Measurements from ENCODE around the gene RNF141. TPM values are rescaled to one million over a fixed set of nuclear protein-coding genes. Genes with fewer than 3 reads are reported as not detected.

The RNF141 gene
- total RNA-seq, 1 donor: 34.9 TPM

DNA sequence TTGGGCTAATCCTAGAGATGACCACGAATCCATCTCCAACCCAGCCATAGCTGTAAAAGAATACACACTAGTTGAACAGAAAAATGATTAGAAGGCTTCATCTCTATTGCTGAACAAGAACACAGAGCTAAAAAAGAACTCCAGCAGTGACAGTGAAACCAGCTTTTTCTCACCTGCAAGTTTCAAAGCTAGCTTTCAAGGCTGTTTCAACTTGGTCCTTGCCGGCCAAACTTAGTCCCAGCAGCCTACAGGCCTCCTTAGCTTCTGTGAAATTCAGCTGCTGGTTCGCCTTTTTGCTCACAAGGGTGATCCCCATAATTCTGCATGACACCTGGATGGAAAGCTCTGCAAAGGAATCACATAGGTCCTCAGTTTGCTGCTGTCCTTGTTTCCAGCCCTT is 23.0 kb upstream of the RNF141 start:
- H3K4me3 ChIP-seq (ENCODE audit: low read depth, low read length): no peak overlapping the region
- TF ChIP-seq, protein P1, sequence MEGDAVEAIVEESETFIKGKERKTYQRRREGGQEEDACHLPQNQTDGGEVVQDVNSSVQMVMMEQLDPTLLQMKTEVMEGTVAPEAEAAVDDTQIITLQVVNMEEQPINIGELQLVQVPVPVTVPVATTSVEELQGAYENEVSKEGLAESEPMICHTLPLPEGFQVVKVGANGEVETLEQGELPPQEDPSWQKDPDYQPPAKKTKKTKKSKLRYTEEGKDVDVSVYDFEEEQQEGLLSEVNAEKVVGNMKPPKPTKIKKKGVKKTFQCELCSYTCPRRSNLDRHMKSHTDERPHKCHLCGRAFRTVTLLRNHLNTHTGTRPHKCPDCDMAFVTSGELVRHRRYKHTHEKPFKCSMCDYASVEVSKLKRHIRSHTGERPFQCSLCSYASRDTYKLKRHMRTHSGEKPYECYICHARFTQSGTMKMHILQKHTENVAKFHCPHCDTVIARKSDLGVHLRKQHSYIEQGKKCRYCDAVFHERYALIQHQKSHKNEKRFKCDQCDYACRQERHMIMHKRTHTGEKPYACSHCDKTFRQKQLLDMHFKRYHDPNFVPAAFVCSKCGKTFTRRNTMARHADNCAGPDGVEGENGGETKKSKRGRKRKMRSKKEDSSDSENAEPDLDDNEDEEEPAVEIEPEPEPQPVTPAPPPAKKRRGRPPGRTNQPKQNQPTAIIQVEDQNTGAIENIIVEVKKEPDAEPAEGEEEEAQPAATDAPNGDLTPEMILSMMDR (IDR thresholded peaks at IDR 0.05; ENCODE audit: insufficient read depth, low read length): no peak

DNA sequence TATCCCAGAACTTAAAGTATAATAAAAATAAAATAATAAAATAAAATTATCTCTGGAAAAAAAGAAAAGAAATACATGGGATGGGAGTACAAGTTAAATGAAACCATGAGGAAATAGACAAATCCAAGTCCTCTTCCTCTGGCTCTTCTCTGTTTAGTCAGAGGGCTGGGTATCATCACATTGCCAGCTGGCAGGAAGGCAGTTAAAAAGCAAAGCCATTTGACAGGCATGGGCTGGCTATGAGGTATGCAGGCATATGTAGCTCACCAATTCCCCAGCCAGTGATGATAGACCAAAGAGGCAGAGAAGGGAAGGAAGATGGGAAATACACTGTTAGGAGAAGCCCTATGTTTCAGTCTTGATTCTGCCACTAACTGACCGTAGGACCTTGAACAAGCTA is 21.0 kb upstream of the RNF141 start:
- TF ChIP-seq, protein P1 (IDR thresholded peaks at IDR 0.05; ENCODE audit: insufficient read depth, low read length): no peak
- peak; percentile 36 for DNase-seq (ENCODE audit: low read depth)
- no peak overlapping the region for H3K4me3 ChIP-seq (ENCODE audit: low read depth, low read length)

More for the DNA sequence above, 23.0 kb upstream of the RNF141 start:
- no peak for DNase-seq (ENCODE audit: low read depth)

DNA sequence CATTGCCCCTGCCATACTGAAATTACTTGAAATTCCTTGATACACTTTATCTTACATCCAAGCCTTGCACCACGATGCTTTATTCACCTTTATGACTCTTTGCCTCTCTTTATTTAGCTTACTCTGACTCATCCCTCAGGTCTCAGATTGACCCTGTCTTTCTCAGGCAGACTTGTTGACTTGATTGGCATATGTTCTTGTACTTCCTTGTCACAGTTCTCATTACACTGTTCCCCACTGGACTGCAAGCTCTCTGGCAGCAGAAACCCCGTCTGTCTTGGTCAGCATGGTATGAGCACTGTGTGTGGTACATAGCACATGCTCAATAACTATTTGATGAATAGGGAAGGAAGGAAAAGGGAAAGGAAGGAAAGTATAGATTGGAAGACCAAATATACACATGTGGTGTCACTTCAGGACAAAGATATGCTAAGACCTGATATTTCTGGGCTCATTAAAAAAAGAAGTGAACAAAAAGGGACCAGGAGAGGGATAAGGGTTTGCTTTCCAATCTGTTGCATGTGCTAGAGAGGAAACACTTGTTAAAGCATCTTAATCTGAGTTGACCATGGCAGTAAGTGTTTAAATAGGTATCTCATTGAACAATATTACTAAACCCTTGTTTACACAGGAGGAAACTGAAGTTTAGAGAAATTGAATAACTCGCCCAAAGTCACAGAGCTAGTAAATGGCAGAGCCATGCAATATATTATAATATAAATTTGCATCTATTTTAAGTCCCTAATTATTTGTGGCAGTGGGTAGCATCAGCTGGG is 20.2 kb upstream of the RNF141 start:
- TF ChIP-seq, protein P1 (IDR thresholded peaks at IDR 0.05; ENCODE audit: insufficient read depth, low read length): no peak
- H3K4me3 ChIP-seq (ENCODE audit: low read depth, low read length): no peak overlapping the region
- no peak for DNase-seq (ENCODE audit: low read depth)

DNA sequence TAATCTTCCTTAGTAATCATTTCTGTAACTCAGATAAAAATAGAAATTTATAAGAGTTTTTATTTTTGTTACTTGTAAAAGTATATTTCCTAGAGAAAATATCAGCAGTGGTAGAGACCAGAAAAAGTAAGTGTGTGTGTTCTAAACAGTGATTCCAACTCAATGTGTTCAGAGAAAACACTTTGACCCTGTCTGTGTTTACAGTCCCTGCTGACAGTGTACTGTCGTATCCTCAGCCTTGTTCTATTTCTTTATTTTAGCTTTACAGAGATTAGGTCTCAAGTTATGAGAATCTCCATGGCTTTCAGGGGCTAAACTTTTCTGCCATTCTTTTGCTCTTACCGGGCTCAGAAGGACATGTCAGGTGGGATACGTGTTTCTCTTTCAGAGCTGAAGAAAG is 17.3 kb upstream of the RNF141 start:
- no peak overlapping the region for H3K4me3 ChIP-seq (ENCODE audit: low read depth, low read length)
- no peak for DNase-seq (ENCODE audit: low read depth)
- TF ChIP-seq, protein P1 (IDR thresholded peaks at IDR 0.05; ENCODE audit: insufficient read depth, low read length): no peak

DNA sequence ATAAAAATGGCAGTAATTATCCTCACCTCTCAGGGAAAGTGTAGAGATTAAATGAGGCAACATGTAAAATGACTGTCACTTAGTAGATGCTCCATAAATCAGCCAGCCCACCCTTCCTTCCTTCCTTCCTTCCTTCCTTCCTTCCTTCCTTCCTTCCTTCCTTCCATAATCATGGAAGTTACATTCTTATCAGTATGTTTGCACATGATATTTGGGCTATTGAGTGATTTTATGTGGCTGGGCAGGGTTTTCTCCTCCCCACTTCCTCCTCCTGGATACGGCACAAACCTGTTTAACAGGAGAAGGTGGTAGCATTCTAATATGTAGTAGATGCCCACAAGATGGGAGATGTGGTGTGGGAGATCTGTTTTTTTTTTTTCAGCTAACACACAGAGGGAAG is 15.6 kb upstream of the RNF141 start:
- no peak for DNase-seq (ENCODE audit: low read depth)
- TF ChIP-seq, protein P1 (IDR thresholded peaks at IDR 0.05; ENCODE audit: insufficient read depth, low read length): no peak
- H3K4me3 ChIP-seq (ENCODE audit: low read depth, low read length): no peak overlapping the region

DNA sequence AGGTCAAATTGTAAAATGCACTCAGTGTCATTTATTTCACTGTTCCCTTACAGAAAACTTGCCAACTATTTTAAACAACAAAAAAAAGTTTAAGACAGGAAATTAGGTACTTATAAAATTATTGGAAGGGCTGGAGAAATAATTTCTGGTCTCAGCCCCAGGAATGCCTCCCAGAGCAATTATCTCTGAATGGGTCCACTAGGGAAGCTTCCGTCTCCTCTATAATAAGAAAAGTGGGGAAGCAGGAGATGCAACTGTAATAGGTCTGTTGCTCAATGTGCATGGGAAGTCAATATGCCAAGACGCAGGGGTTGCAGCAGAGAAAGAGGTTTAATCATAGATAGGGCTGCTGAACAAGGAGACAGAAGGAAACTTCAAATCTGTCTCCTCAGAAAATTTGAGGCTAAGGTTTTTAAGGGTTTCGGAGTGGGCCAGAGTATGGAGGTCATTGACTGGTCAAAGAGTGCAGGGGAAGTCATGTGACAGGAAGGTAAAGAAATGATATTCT is 10.9 kb upstream of the RNF141 start:
- TF ChIP-seq, protein P1 (IDR thresholded peaks at IDR 0.05; ENCODE audit: insufficient read depth, low read length): no peak
- DNase-seq (ENCODE audit: low read depth): no peak
- H3K4me3 ChIP-seq (ENCODE audit: low read depth, low read length): no peak overlapping the region

DNA sequence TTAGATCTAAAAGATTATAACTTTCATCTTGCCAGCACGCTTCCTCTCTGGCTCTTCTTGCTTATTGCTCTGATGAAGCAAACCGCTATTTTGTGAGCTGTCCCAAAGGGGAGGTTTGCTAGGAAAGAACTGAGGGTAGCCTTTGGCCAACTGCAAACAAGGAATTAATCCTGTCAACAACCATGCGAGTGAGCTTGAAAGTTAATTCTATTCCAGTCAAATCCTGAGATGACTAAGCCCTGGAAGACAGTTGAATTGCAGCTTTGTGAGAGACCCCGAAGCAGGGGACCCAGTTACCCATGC is 10.3 kb upstream of the RNF141 start:
- TF ChIP-seq, protein P1 (IDR thresholded peaks at IDR 0.05; ENCODE audit: insufficient read depth, low read length): no peak
- H3K4me3 ChIP-seq (ENCODE audit: low read depth, low read length): no peak overlapping the region
- no peak for DNase-seq (ENCODE audit: low read depth)
